ENCODE results near the gene KHSRP. TPM values are rescaled to one million over a fixed set of nuclear protein-coding genes. Genes with fewer than 3 reads are reported as not detected.

The KHSRP gene
- total RNA-seq, 1 experiment from 2014 or later = 94.5 TPM

DNA sequence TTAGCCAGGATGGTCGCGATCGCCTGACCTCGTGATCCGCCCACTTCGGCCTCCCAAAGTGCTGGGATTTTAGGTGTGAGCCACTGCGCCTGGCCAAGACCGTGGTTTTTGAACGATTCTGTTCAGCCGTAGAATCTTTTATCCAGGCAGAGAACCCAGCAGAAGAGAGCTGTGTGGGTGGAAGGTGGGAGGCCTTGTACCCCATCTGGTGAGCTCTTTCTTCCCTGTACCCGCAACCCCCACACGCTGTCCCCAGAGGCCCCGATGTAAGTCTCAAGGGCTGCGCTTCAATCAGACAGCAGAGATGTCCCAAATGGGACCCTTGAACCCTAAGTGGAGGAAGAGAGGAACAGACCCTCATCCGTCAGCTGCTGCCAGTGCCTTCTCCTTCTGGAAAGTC, 31.3 kb upstream of the KHSRP start:
- Histone ChIP-seq H3K27ac (ENCODE audit: low read length) (no peak overlapping the region), H3K36me3 (ENCODE audit: insufficient read depth, low read length) (peaks cover 31% of the 10 kb centered on the region), H4K20me1 (ENCODE audit: insufficient read depth, low read depth, low read length) (no peaks in the 10 kb centered on the region), H2AFZ (ENCODE audit: low read length) (no peak overlapping the region), H3K4me3 (ENCODE audit: low read length) (no peak overlapping the region), H3K9ac (ENCODE audit: low read length) (no peak overlapping the region), H3K9me2 (replicated peaks; ENCODE audit: insufficient read depth, low read length) (no peaks in the 10 kb centered on the region), H3K4me2 (ENCODE audit: low read depth, low read length, poor library complexity, severe bottlenecking) (no peak overlapping the region), H3K79me2 (ENCODE audit: low read length) (peaks cover 10% of the 10 kb centered on the region), H3K9me3 (ENCODE audit: low read length) (peaks cover 11% of the 10 kb centered on the region; the same call in 1 of the 2 replicates), H3K27me3 (ENCODE audit: low read length) (no peaks in the 10 kb centered on the region), H3K4me1 (ENCODE audit: low read length) (peaks cover 26% of the 10 kb centered on the region)
- DNase-seq = no peak

DNA sequence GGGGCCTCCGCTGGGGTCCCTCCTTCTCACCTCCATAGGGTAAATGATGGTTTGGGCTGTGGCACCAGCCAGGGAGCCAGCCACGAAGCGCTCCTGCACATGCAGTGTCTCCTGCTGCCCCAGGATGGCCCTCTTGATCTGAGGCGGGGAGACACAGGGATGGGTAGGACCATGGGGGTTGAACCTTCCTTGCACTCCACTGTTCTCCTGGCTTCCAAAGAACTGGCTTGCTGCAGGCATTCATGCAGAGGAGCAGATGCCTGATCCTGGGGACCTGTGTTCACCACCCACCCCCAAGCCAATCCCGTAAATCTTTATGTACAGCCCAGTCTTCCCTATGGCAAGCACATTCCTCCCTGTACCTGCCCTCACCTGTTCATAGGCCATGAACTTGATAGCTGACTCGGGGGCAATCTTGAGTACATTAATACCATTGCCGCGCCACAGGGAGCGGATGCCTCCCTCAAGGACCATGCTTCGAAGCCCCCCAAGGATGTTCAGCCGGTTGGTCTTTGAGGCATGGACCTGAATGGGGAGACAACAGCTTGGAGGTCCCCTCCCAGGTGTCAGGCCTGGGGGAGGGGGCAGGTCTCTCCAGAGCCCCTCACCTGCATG, 29.4 kb upstream of the KHSRP start:
- Histone ChIP-seq H2AFZ (ENCODE audit: low read length) (no peak overlapping the region), H3K36me3 (ENCODE audit: insufficient read depth, low read length) (peaks cover 31% of the 10 kb centered on the region), H3K9me3 (ENCODE audit: low read length) (peaks cover 11% of the 10 kb centered on the region; the same call in 1 of the 2 replicates), H3K4me2 (ENCODE audit: low read depth, low read length, poor library complexity, severe bottlenecking) (no peak overlapping the region), H3K4me1 (ENCODE audit: low read length) (peaks cover 17% of the 10 kb centered on the region), H3K27me3 (ENCODE audit: low read length) (no peaks in the 10 kb centered on the region), H3K4me3 (ENCODE audit: low read length) (no peak overlapping the region), H3K9ac (ENCODE audit: low read length) (no peak overlapping the region), H3K9me2 (replicated peaks; ENCODE audit: insufficient read depth, low read length) (no peaks in the 10 kb centered on the region), H4K20me1 (ENCODE audit: insufficient read depth, low read depth, low read length) (no peaks in the 10 kb centered on the region), H3K27ac (ENCODE audit: low read length) (no peak overlapping the region), H3K79me2 (ENCODE audit: low read length) (peaks cover 6% of the 10 kb centered on the region)
- DNase-seq = no peak

DNA sequence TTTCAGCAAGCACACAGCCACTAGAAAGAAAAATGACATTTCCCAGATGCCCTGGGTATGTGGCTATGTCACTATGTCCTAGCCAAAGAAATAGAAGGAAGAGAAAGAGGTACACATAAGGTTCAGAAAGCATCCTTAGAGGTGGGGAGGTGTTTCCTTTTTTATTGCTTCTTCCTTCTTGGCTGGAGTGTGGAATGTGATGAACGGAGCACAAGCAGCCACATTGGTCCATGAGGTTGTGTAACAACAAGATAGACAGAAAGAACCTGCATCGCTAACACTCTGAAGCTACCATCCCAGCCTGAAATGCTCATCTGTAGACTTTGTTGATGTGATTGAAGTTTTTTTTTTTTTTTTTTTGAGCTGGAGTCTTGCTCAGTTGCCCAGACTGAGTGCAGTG, 28.3 kb upstream of the KHSRP start:
- no peak overlapping the region for H3K4me2 ChIP-seq (ENCODE audit: low read depth, low read length, poor library complexity, severe bottlenecking)
- no peak overlapping the region for H3K9ac ChIP-seq (ENCODE audit: low read length)
- H3K9me2 ChIP-seq (replicated peaks; ENCODE audit: insufficient read depth, low read length) = no peaks in the 10 kb centered on the region
- no peaks in the 10 kb centered on the region for H4K20me1 ChIP-seq (ENCODE audit: insufficient read depth, low read depth, low read length)
- peaks cover 11% of the 10 kb centered on the region; the same call in 1 of the 2 replicates for H3K9me3 ChIP-seq (ENCODE audit: low read length)
- peaks cover 31% of the 10 kb centered on the region for H3K36me3 ChIP-seq (ENCODE audit: insufficient read depth, low read length)
- DNase-seq = no peak
- no peak overlapping the region for H3K4me3 ChIP-seq (ENCODE audit: low read length)
- H3K4me1 ChIP-seq (ENCODE audit: low read length) = peaks cover 6% of the 10 kb centered on the region
- H2AFZ ChIP-seq (ENCODE audit: low read length) = no peak overlapping the region
- H3K79me2 ChIP-seq (ENCODE audit: low read length) = no peaks in the 10 kb centered on the region
- H3K27me3 ChIP-seq (ENCODE audit: low read length) = no peaks in the 10 kb centered on the region
- no peak overlapping the region for H3K27ac ChIP-seq (ENCODE audit: low read length)

DNA sequence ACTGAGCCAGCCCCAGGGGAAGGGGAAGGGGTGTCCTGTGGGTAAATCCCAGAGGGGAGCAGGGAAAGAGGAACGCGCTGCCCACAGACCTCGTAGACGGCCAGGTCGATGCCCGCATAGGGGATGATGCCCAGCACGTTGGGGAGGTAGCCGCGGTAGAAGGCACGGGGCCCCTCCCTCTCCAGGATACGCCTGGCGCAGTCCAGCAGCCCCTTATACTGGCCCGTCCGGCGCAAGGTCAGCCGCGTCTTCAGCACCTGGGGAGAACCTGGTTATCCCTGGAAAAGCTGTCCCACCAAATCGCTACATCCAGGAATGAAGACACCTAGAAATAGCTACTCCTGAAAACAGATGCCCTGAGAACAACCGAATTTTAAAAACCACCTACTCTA, 27.6 kb upstream of the KHSRP start:
- no peaks in the 10 kb centered on the region for H3K4me1 ChIP-seq (ENCODE audit: low read length)
- H3K27me3 ChIP-seq (ENCODE audit: low read length) = no peaks in the 10 kb centered on the region
- no peaks in the 10 kb centered on the region for H3K79me2 ChIP-seq (ENCODE audit: low read length)
- no peak for DNase-seq
- no peak overlapping the region for H3K4me3 ChIP-seq (ENCODE audit: low read length)
- peaks cover 11% of the 10 kb centered on the region; the same call in 1 of the 2 replicates for H3K9me3 ChIP-seq (ENCODE audit: low read length)
- H3K36me3 ChIP-seq (ENCODE audit: insufficient read depth, low read length) = peaks cover 28% of the 10 kb centered on the region
- no peak overlapping the region for H2AFZ ChIP-seq (ENCODE audit: low read length)
- no peak overlapping the region for H3K4me2 ChIP-seq (ENCODE audit: low read depth, low read length, poor library complexity, severe bottlenecking)
- H3K27ac ChIP-seq (ENCODE audit: low read length) = no peak overlapping the region
- H4K20me1 ChIP-seq (ENCODE audit: insufficient read depth, low read depth, low read length) = no peaks in the 10 kb centered on the region
- H3K9me2 ChIP-seq (replicated peaks; ENCODE audit: insufficient read depth, low read length) = no peaks in the 10 kb centered on the region
- no peak overlapping the region for H3K9ac ChIP-seq (ENCODE audit: low read length)

DNA sequence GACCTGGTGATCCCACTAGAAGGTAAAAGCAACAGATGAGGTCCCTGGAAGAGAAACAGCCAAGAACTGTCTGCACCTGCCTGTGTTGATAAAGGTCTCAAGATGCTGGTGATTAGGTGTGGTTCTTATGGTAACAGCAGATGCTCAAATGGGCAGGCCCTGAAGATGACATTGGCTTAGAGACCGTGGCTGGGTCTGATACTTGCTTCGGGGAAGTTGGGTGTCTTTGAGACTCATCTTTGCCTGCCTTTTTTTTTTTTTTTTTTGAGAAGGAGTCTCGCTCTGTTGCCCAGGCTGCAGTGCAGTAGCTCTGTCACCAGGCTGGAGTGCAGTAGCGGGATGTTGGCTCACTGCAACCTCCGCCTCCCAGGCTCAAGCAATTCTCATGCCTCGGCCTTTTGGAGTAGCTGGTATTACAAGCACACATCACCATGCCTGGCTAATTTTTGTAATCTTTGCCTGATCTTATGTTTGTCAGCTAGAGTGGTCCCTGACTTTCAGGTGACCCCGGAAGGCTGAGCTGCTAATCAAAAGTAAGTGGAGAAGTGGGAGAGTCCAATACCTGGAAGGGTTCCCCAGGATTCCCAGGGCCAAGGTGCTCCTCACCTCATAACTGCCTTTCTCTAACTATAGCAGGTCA, 27.1 kb upstream of the KHSRP start:
- H3K79me2 ChIP-seq (ENCODE audit: low read length) = no peaks in the 10 kb centered on the region
- H4K20me1 ChIP-seq (ENCODE audit: insufficient read depth, low read depth, low read length) = no peaks in the 10 kb centered on the region
- H3K9me3 ChIP-seq (ENCODE audit: low read length) = peaks cover 11% of the 10 kb centered on the region; the same call in 1 of the 2 replicates
- no peak for DNase-seq
- H3K27ac ChIP-seq (ENCODE audit: low read length) = no peak overlapping the region
- no peak overlapping the region for H3K9ac ChIP-seq (ENCODE audit: low read length)
- no peaks in the 10 kb centered on the region for H3K4me1 ChIP-seq (ENCODE audit: low read length)
- H3K4me3 ChIP-seq (ENCODE audit: low read length) = no peak overlapping the region
- no peak overlapping the region for H3K4me2 ChIP-seq (ENCODE audit: low read depth, low read length, poor library complexity, severe bottlenecking)
- H3K27me3 ChIP-seq (ENCODE audit: low read length) = no peaks in the 10 kb centered on the region
- H3K36me3 ChIP-seq (ENCODE audit: insufficient read depth, low read length) = peaks cover 26% of the 10 kb centered on the region
- H2AFZ ChIP-seq (ENCODE audit: low read length) = no peak overlapping the region
- no peaks in the 10 kb centered on the region for H3K9me2 ChIP-seq (replicated peaks; ENCODE audit: insufficient read depth, low read length)

DNA sequence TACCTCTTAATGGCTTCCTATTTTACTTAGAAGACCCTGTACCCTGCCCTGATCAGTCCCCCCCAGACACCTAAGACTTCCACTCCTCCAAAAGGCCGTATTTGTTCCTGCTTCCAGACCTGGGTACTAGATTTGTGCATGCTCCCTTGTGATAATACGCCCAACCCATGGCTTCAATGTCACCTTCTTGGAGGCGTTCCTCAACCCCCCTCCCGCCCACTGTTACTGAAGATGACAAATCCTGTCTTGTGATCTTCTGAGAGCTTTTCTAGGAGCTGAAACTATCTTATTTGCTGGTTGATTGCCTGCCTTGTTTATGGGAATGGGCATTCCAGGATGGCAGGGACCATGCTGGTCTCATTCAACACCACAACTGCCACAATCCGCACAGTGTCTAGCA, 25.6 kb upstream of the KHSRP start:
- Histone ChIP-seq H3K4me3 (ENCODE audit: low read length) (no peak overlapping the region), H3K4me2 (ENCODE audit: low read depth, low read length, poor library complexity, severe bottlenecking) (no peak overlapping the region), H3K9me2 (replicated peaks; ENCODE audit: insufficient read depth, low read length) (no peaks in the 10 kb centered on the region), H3K36me3 (ENCODE audit: insufficient read depth, low read length) (peaks cover 23% of the 10 kb centered on the region), H3K27ac (ENCODE audit: low read length) (no peak overlapping the region), H4K20me1 (ENCODE audit: insufficient read depth, low read depth, low read length) (no peaks in the 10 kb centered on the region), H3K79me2 (ENCODE audit: low read length) (no peaks in the 10 kb centered on the region), H3K9me3 (ENCODE audit: low read length) (peaks cover 11% of the 10 kb centered on the region; the same call in 1 of the 2 replicates), H3K27me3 (ENCODE audit: low read length) (no peaks in the 10 kb centered on the region), H3K4me1 (ENCODE audit: low read length) (no peaks in the 10 kb centered on the region), H3K9ac (ENCODE audit: low read length) (no peak overlapping the region), H2AFZ (ENCODE audit: low read length) (no peak overlapping the region)
- no peak for DNase-seq

DNA sequence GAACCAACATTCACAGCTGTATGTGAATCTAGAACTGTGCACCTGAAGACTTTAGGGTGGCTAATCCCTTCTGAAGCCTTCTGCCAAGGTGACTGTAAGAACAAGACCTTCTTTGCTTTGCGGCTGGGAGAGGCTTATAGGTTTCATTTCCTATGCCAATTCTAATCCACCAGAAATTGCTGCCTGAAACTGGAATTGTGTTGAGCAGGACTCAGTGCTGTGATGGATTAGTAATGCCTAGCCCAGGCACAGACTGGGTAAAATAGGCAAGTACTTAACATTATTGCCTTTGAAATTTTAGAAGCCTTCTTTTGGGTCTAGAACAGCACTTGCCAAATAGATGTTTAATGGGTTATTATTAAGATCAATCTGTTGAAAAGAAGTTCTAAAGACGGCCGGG, 23.4 kb upstream of the KHSRP start:
- H3K27ac ChIP-seq (ENCODE audit: low read length) = no peak overlapping the region
- H3K9ac ChIP-seq (ENCODE audit: low read length) = no peak overlapping the region

DNA sequence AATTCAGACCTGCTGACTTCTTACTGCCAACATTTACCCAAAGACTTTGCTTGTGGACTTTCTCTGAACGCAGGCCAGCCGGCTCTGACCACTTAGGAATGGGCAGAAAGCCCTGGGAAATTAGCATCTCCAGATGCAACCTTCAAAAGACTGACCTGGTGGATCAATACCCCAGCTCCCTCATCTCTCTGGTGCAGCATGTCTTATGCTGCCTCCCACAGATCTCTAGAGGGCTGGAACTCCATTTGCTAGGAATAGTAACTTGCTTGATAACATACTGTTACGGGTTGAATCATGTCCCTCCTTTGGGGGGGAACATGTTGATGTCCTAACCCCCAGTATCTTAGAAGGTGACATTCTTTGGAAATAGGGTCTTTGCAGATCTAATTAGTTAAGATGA, 21.8 kb upstream of the KHSRP start:
- Histone ChIP-seq H3K9ac (ENCODE audit: low read length) (no peak overlapping the region), H3K4me1 (ENCODE audit: low read length) (no peaks in the 10 kb centered on the region), H3K36me3 (ENCODE audit: insufficient read depth, low read length) (no peaks in the 10 kb centered on the region), H3K4me3 (ENCODE audit: low read length) (no peak overlapping the region), H3K9me2 (replicated peaks; ENCODE audit: insufficient read depth, low read length) (no peaks in the 10 kb centered on the region), H2AFZ (ENCODE audit: low read length) (no peak overlapping the region), H3K9me3 (ENCODE audit: low read length) (no peaks in the 10 kb centered on the region), H3K27ac (ENCODE audit: low read length) (no peak overlapping the region), H3K4me2 (ENCODE audit: low read depth, low read length, poor library complexity, severe bottlenecking) (no peak overlapping the region), H3K79me2 (ENCODE audit: low read length) (no peaks in the 10 kb centered on the region), H3K27me3 (ENCODE audit: low read length) (no peaks in the 10 kb centered on the region), H4K20me1 (ENCODE audit: insufficient read depth, low read depth, low read length) (no peaks in the 10 kb centered on the region)
- no peak for DNase-seq

More for the DNA sequence above, 23.4 kb upstream of the KHSRP start:
- Histone ChIP-seq H3K4me3 (ENCODE audit: low read length) (no peak overlapping the region), H3K9me3 (ENCODE audit: low read length) (no peaks in the 10 kb centered on the region), H3K4me2 (ENCODE audit: low read depth, low read length, poor library complexity, severe bottlenecking) (no peak overlapping the region), H2AFZ (ENCODE audit: low read length) (no peak overlapping the region), H3K9me2 (replicated peaks; ENCODE audit: insufficient read depth, low read length) (no peaks in the 10 kb centered on the region), H3K79me2 (ENCODE audit: low read length) (no peaks in the 10 kb centered on the region), H3K36me3 (ENCODE audit: insufficient read depth, low read length) (0 out of 2 replicates have a peak, but pooled peaks cover 4% of the 10 kb centered on the region), H3K27me3 (ENCODE audit: low read length) (no peaks in the 10 kb centered on the region), H4K20me1 (ENCODE audit: insufficient read depth, low read depth, low read length) (no peaks in the 10 kb centered on the region), H3K4me1 (ENCODE audit: low read length) (no peaks in the 10 kb centered on the region)
- DNase-seq = no peak

Data from Karpas-422 (cell line).